Breast epithelium (tissue), 4 donors: ENCODE measurements around the gene KCNJ12. TPM values are rescaled to one million over a fixed set of nuclear protein-coding genes. Genes with fewer than 3 reads are reported as not detected.
A peak's percentile ranks its signal among the peaks of the same experiment; 100 is the strongest.

Experiments used
- DNase-seq, 2 donors: peaks; one replicate each; pipeline ENCODE4 v3.0.0-alpha.2; 2019; ENCODE audit warnings: low spot score in 2 of 2
- H3K27ac ChIP-seq, 2 donors: fragments of 200-600 bp; sonication (generic) in 1 of 2; one replicate each; pipeline ENCODE4 v1.5.1; 2016 to 2019; ENCODE audit warnings: mild to moderate bottlenecking in 1 of 2
- H3K27me3 ChIP-seq, 2 donors: fragments of 200-600 bp; sonication (generic) in 1 of 2; one replicate each; pipeline versions ENCODE4 v1.5.1 to v1.6.0; 2017 to 2019; ENCODE audit warnings: control low read depth in 1 of 2, mild to moderate bottlenecking in 1 of 2
- H3K36me3 ChIP-seq: fragments of 200-600 bp; one replicate; pipeline ENCODE4 v1.5.1; 2019
- H3K4me1 ChIP-seq, 2 donors: fragments of 200-600 bp; sonication (generic); one replicate each; pipeline ENCODE4 v1.5.1; 2016 to 2019; ENCODE audit warnings: control low read depth in 1 of 2
- H3K4me3 ChIP-seq, 3 donors: fragments of 200-600 bp; sonication (generic); 1 replicate in 2 of 3; 2 replicates in 1 of 3; pipeline ENCODE4 v1.5.1; 2016 to 2019; ENCODE audit warnings: mild to moderate bottlenecking in 3 of 3, moderate library complexity in 2 of 3
- H3K9me3 ChIP-seq, 2 donors: fragments of 200-600 bp; sonication (generic) in 1 of 2; one replicate each; pipeline ENCODE4 v1.5.1; 2016 to 2019; ENCODE audit warnings: control low read depth in 1 of 2
- CTCF ChIP-seq, 3 donors: fragments of 450-650 bp; IDR thresholded peaks; one replicate each; pipeline ENCODE4 v1.5.1; 2016 to 2017; ENCODE audit warnings: antibody characterized with exemption in 3 of 3, mild to moderate bottlenecking in 3 of 3, moderate library complexity in 3 of 3
- POLR2A ChIP-seq: fragments of 450-650 bp; IDR thresholded peaks from one replicate; pipeline ENCODE4 v1.6.1; 2016; ENCODE audit warnings: antibody characterized with exemption, mild to moderate bottlenecking, moderate library complexity
- POLR2AphosphoS5 ChIP-seq, 3 donors: sonication (generic); formaldehyde crosslinking; IDR thresholded peaks; one replicate each; pipeline ENCODE4 v1.6.1; 2017; ENCODE audit warnings: antibody characterized with exemption in 3 of 3
- intact Hi-C: fragments of 100-400 bp; cut with DNase I; formaldehyde crosslinking; loops from one replicate; pipeline ENCODE4 v1.15.1; 2023; ENCODE audit warnings: low total_unique reads
- total RNA-seq, 3 donors: library from RNA; depleted of rRNA; stranded (reverse); fragments of >200 nt; gene quantifications; one replicate each; pipeline ENCODE4 v1.1.0, GENCODE V29; 2016

KCNJ12 gene
- total RNA-seq, 3 donors from 2014 or later = 0.73 to 1.4 (median 0.98) TPM

- Histone ChIP-seq H3K27ac (peak overlapping the region; percentile 12 to 54), H3K4me3 (no peak overlapping the region), H3K27me3 (peaks cover 0 to 1% of the 10 kb centered on the region in 2 donors), H3K4me1 (no peaks in the 10 kb centered on the region), H3K9me3 (no peaks in the 10 kb centered on the region), H3K36me3 (no peaks in the 10 kb centered on the region)
- TF ChIP-seq CTCF (IDR thresholded peaks at IDR 0.05) (peak; percentile 47 to 89 (median 70)), POLR2AphosphoS5 (IDR thresholded peaks at IDR 0.05) (peak in 1 of 3 donors; percentile 52), POLR2A (no peak)
- peak; percentile 63 to 85 for DNase-seq
- intact Hi-C loops = no loop called here
Measured at GRCh38 chr17:21457051-21458026, 81.2 kb downstream of the KCNJ12 start.

- no peaks in the 10 kb centered on the region for H3K9me3 ChIP-seq
- no peak for DNase-seq
- H3K4me1 ChIP-seq = no peaks in the 10 kb centered on the region
- H3K27ac ChIP-seq = no peak overlapping the region
- no peak overlapping the region for H3K4me3 ChIP-seq
- no peak for TF ChIP-seq POLR2AphosphoS5 (IDR thresholded peaks at IDR 0.05)
- TF ChIP-seq POLR2A = no peak
- no peak for TF ChIP-seq CTCF (IDR thresholded peaks at IDR 0.05)
- H3K27me3 ChIP-seq = peaks cover 0 to 9% of the 10 kb centered on the region in 2 donors
- no peaks in the 10 kb centered on the region for H3K36me3 ChIP-seq
- intact Hi-C loops = no loop called here
Measured at GRCh38 chr17:21458054-21458453, 81.9 kb downstream of the KCNJ12 start.

GRCh38 chr17:21459536-21459935, 83.4 kb downstream of the KCNJ12 start:
- intact Hi-C loops = no loop called here
- Histone ChIP-seq H3K4me1 (no peaks in the 10 kb centered on the region), H3K9me3 (no peaks in the 10 kb centered on the region), H3K36me3 (no peaks in the 10 kb centered on the region), H3K4me3 (no peak overlapping the region), H3K27me3 (peaks cover 0 to 19% of the 10 kb centered on the region in 2 donors), H3K27ac (no peak overlapping the region)
- no peak for TF ChIP-seq CTCF (IDR thresholded peaks at IDR 0.05)
- no peak for TF ChIP-seq POLR2AphosphoS5 (IDR thresholded peaks at IDR 0.05)
- TF ChIP-seq POLR2A = no peak
- DNase-seq = no peak

GRCh38 chr17:21460358-21460757, 84.2 kb downstream of the KCNJ12 start:
- Histone ChIP-seq H3K36me3 (no peaks in the 10 kb centered on the region), H3K9me3 (no peaks in the 10 kb centered on the region), H3K27ac (no peak overlapping the region), H3K4me3 (no peak overlapping the region), H3K4me1 (no peaks in the 10 kb centered on the region), H3K27me3 (peaks cover 0 to 19% of the 10 kb centered on the region in 2 donors)
- intact Hi-C loops = no loop called here
- no peak for DNase-seq
- TF ChIP-seq CTCF (IDR thresholded peaks at IDR 0.05) (no peak), POLR2A (no peak), POLR2AphosphoS5 (IDR thresholded peaks at IDR 0.05) (no peak)

- H3K27ac ChIP-seq = no peak overlapping the region
- intact Hi-C loops = no loop called here
- DNase-seq = no peak
Measured at GRCh38 chr17:21462237-21462636, 86.1 kb downstream of the KCNJ12 start.

More at GRCh38 chr17:21462237-21462636, 86.1 kb downstream of the KCNJ12 start:
- H3K4me1 ChIP-seq = no peaks in the 10 kb centered on the region
- H3K4me3 ChIP-seq = no peak overlapping the region
- H3K27me3 ChIP-seq = peaks cover 0 to 19% of the 10 kb centered on the region in 2 donors
- H3K36me3 ChIP-seq = no peaks in the 10 kb centered on the region
- H3K9me3 ChIP-seq = no peaks in the 10 kb centered on the region
- TF ChIP-seq CTCF (IDR thresholded peaks at IDR 0.05) (no peak), POLR2AphosphoS5 (IDR thresholded peaks at IDR 0.05) (no peak), POLR2A (no peak)
